ENCODE results near the gene SPATA1. TPM values are rescaled to one million over a fixed set of nuclear protein-coding genes. Genes with fewer than 3 reads are reported as not detected.

The SPATA1 gene
- total and polyA plus RNA-seq, 2 donors from 2014 or later, result 0.62 to 2.5 TPM

- no peak overlapping the region for H3K4me3 ChIP-seq (ENCODE audit: low read length in 3 of 3)
- no peak overlapping the region for H3K9ac ChIP-seq (ENCODE audit: low read length in 3 of 3)
- FAIRE-seq (no peak), DNase-seq (no peak)
- H3K27ac ChIP-seq (ENCODE audit: low read depth in 2 of 2, low read length in 2 of 2), result no peak overlapping the region
- no peak for TF ChIP-seq CTCF (IDR thresholded peaks at IDR 0.05; ENCODE audit: borderline replicate concordance, extremely low read depth, insufficient read depth)
- peaks cover 0 to 5% (median 0%) of the 10 kb centered on the region in 3 donors for H3K9me3 ChIP-seq (ENCODE audit: control insufficient read depth in 2 of 3, insufficient read depth in 1 of 3, low read length in 3 of 3)
- intact Hi-C loops (cut with DNase I), result no loop called here
- peaks cover 1 to 4% (median 2%) of the 10 kb centered on the region in 3 donors for H3K4me1 ChIP-seq (ENCODE audit: control insufficient read depth in 2 of 3, insufficient read depth in 2 of 3, low read depth in 1 of 3, low read length in 3 of 3)
- no peaks in the 10 kb centered on the region for H3K36me3 ChIP-seq (ENCODE audit: control insufficient read depth in 2 of 3, insufficient read depth in 3 of 3, low read length in 3 of 3)
- no peaks in the 10 kb centered on the region for H3K27me3 ChIP-seq (ENCODE audit: control insufficient read depth, insufficient read depth, low read length)
Observed at GRCh38 chr1:84509029-84509428, 2.8 kb downstream of the SPATA1 start.

GRCh38 chr1:84510165-84510564 is 4.0 kb downstream of the SPATA1 start:
- no peaks in the 10 kb centered on the region for H3K27me3 ChIP-seq (ENCODE audit: control insufficient read depth, insufficient read depth, low read length)
- H3K27ac ChIP-seq (ENCODE audit: low read depth in 2 of 2, low read length in 2 of 2), result no peak overlapping the region
- no peaks in the 10 kb centered on the region for H3K4me1 ChIP-seq (ENCODE audit: control insufficient read depth in 2 of 3, insufficient read depth in 2 of 3, low read depth in 1 of 3, low read length in 3 of 3)
- no peak for TF ChIP-seq CTCF (IDR thresholded peaks at IDR 0.05; ENCODE audit: borderline replicate concordance, extremely low read depth, insufficient read depth)
- H3K9me3 ChIP-seq (ENCODE audit: control insufficient read depth in 2 of 3, insufficient read depth in 1 of 3, low read length in 3 of 3), result peaks cover 0 to 5% (median 0%) of the 10 kb centered on the region in 3 donors
- H3K36me3 ChIP-seq (ENCODE audit: control insufficient read depth in 2 of 3, insufficient read depth in 3 of 3, low read length in 3 of 3), result no peaks in the 10 kb centered on the region
- H3K4me3 ChIP-seq (ENCODE audit: low read length in 3 of 3), result no peak overlapping the region
- intact Hi-C loops (cut with DNase I), result no loop called here
- FAIRE-seq, result no peak
- DNase-seq, result no peak
- no peak overlapping the region for H3K9ac ChIP-seq (ENCODE audit: low read length in 3 of 3)

- Histone ChIP-seq H3K36me3 (ENCODE audit: control insufficient read depth in 2 of 3, insufficient read depth in 3 of 3, low read length in 3 of 3) (no peaks in the 10 kb centered on the region), H3K27ac (ENCODE audit: low read depth in 2 of 2, low read length in 2 of 2) (no peak overlapping the region), H3K4me1 (ENCODE audit: control insufficient read depth in 2 of 3, insufficient read depth in 2 of 3, low read depth in 1 of 3, low read length in 3 of 3) (no peaks in the 10 kb centered on the region), H3K9me3 (ENCODE audit: control insufficient read depth in 2 of 3, insufficient read depth in 1 of 3, low read length in 3 of 3) (peaks cover 0 to 5% (median 0%) of the 10 kb centered on the region in 3 donors), H3K4me3 (ENCODE audit: low read length in 3 of 3) (no peak overlapping the region), H3K9ac (ENCODE audit: low read length in 3 of 3) (no peak overlapping the region), H3K27me3 (ENCODE audit: control insufficient read depth, insufficient read depth, low read length) (no peaks in the 10 kb centered on the region)
- TF ChIP-seq CTCF (IDR thresholded peaks at IDR 0.05; ENCODE audit: borderline replicate concordance, extremely low read depth, insufficient read depth), result no peak
- FAIRE-seq, result no peak
- no peak for DNase-seq
- intact Hi-C loops (cut with DNase I), result no loop called here
Observed at GRCh38 chr1:84510668-84511067, 4.5 kb downstream of the SPATA1 start.

GRCh38 chr1:84524590-84524989 is 18.4 kb downstream of the SPATA1 start:
- TF ChIP-seq CTCF (IDR thresholded peaks at IDR 0.05; ENCODE audit: borderline replicate concordance, extremely low read depth, insufficient read depth), result no peak
- intact Hi-C loops (cut with DNase I), result no loop called here

More at GRCh38 chr1:84524590-84524989, 18.4 kb downstream of the SPATA1 start:
- H3K9me3 ChIP-seq (ENCODE audit: control insufficient read depth in 2 of 3, insufficient read depth in 1 of 3, low read length in 3 of 3), result no peaks in the 10 kb centered on the region
- DNase-seq, result no peak
- no peak overlapping the region for H3K27ac ChIP-seq (ENCODE audit: low read depth in 2 of 2, low read length in 2 of 2)
- no peak overlapping the region for H3K9ac ChIP-seq (ENCODE audit: low read length in 3 of 3)
- FAIRE-seq, result no peak
- no peaks in the 10 kb centered on the region for H3K27me3 ChIP-seq (ENCODE audit: control insufficient read depth, insufficient read depth, low read length)
- no peaks in the 10 kb centered on the region for H3K4me1 ChIP-seq (ENCODE audit: control insufficient read depth in 2 of 3, insufficient read depth in 2 of 3, low read depth in 1 of 3, low read length in 3 of 3)
- H3K36me3 ChIP-seq (ENCODE audit: control insufficient read depth in 2 of 3, insufficient read depth in 3 of 3, low read length in 3 of 3), result no peaks in the 10 kb centered on the region
- H3K4me3 ChIP-seq (ENCODE audit: low read length in 3 of 3), result no peak overlapping the region

Data from kidney (tissue), 14 donors.